GM19438 (cell line): ENCODE data around the gene DDX4.

Source experiments
- ATAC-seq: cut with Tn5 transposase; IDR thresholded peaks from one replicate; pipeline ENCODE4 v1.9.1; 2021; ENCODE audit warnings: low read depth; ENCODE audit not compliant: unreplicated experiment

DDX4 gene

DNA sequence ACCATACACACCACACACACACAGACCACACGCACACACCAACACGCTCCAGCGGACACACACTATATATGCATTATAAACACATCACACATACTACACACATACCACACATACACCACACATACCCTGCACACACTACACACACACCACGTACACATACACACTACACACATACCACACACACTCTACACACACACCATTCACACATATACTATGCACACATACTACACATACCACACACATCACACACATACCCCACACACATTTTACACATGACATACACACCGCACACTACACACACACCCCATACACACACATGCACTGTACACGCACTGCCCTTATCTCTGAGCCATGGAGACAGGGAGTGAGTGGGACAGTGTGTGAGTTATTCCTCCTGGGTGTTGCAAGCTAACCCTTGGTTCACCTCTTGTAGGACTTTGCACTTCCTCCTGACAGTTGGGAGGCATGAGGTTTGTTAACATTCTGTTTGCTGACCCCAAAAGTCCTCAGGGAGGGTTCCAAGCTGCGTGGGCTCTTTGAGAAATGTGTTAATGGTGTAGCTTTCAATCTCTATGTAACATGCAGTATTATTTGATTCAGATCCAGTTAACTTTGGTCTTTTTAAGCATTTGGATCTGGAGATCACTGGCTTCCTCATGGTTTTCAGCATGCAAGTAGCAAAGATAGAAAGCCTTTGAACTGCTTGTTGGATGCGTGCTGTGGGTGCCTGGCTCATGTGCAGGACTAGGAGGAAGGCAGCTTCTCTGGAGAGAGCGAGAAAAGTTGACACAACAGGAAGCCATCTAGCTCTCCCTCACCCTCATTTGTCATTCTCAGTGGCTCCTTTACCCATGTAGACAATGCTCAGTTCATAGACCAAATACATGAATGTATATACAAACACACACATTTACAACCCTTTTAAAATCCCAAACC lies 127.0 kb downstream of the DDX4 start:
- no peak for ATAC-seq

DNA sequence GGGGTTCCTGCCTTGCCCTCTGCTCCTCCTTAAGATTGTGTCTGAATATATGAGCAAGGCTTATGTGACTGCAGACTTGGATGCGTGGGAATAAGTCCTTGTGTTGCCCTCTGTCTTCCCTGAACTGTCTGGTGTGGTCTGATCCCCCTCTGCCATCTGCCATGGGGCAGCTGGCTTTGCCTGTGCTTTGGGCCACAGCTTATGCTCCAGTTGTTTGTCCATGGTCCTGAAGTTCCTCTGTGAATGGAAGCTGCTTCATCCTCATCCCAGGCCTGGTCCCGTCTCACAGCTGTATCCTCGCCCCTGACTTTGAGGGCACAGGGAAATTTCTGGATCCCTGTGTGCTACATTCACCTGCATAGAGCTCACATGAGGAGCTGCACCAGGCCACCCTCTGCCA lies 128.0 kb downstream of the DDX4 start:
- no peak for ATAC-seq

DNA sequence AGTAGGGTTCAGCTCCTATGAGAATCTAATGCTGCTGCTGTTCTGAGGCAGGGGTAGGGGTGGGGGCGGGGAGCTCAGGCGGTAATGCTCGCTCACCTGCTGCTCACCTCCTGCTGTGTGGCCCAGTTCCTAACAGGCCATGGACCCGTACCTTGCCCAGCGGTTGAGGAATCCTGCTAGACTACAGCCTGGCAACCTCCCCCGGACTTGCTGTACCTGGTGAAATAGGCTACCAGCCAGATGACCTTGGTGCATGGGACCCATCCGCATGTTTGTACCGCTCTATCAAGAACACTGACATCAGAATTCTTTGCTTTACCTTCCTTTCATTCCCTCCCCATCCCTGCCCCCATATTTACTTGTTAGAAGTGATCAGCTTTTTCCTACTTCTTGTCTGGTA lies 128.6 kb downstream of the DDX4 start:
- ATAC-seq = no peak
